PC-3 (cell line): ENCODE results near the gene SLC6A18. TPM values are rescaled to one million over a fixed set of nuclear protein-coding genes. Genes with fewer than 3 reads are reported as not detected.

Source experiments
- ATAC-seq: fragments of 200-7000 bp; cut with Tn5 transposase; 2 replicates; pipeline ENCODE4 v1.9.1; 2020; ENCODE audit warnings: mild to moderate bottlenecking, moderate library complexity
- BruUV-seq: library from RNA; stranded (reverse); fragments of 400-500 nt; replicated peaks from 2 replicates; lab custom pipeline; 2021; lab: Mats Ljungman, UMichigan
- CTCF ChIA-PET: fragments of 300-600 bp; sonication (Branson Sonifier 250); formaldehyde crosslinking; loops from one replicate; lab custom pipeline; 2022; ENCODE audit warnings: antibody characterized with exemption; lab: Charles Lee
- POLR2A ChIA-PET: fragments of 300-600 bp; sonication (Branson Sonifier 250); formaldehyde crosslinking; loops from one replicate; lab custom pipeline; 2022; ENCODE audit warnings: antibody characterized with exemption; ENCODE audit not compliant: unreplicated experiment; lab: Charles Lee
- DNase-seq: peaks from one replicate; pipeline ENCODE4 v3.0.0-alpha.2; 2015
- H2AFZ ChIP-seq: fragments of 300-600 bp; sonication (generic); 2 replicates; pipeline ENCODE4 v1.6.0; 2016; ENCODE audit warnings: antibody characterized with exemption, low read length
- H3F3A ChIP-seq: fragments of 300-600 bp; sonication (generic); one replicate; pipeline ENCODE4 v1.6.0; 2017; ENCODE audit warnings: antibody characterized with exemption, low read length, control low read depth, mild to moderate bottlenecking; ENCODE audit not compliant: unreplicated experiment
- H3K27ac ChIP-seq: fragments of 300-600 bp; sonication (generic); 2 replicates; pipeline ENCODE4 v1.5.1; 2016; ENCODE audit warnings: mild to moderate bottlenecking, low read length
- H3K27me3 ChIP-seq: fragments of 300-600 bp; sonication (generic); 2 replicates; pipeline ENCODE4 v1.6.1; 2016; ENCODE audit warnings: low read length, mixed read lengths
- H3K36me3 ChIP-seq: fragments of 300-600 bp; sonication (generic); 2 replicates; pipeline ENCODE4 v1.6.1; 2016; ENCODE audit warnings: low read depth, mixed run types, low read length, mixed read lengths
- H3K4me1 ChIP-seq: fragments of 300-600 bp; sonication (generic); 2 replicates; pipeline ENCODE4 v1.5.1; 2016; ENCODE audit warnings: low read length; ENCODE audit not compliant: insufficient read depth
- H3K4me2 ChIP-seq: fragments of 300-600 bp; sonication (generic); 2 replicates; pipeline ENCODE4 v1.6.0; 2016; ENCODE audit warnings: low read length
- H3K4me3 ChIP-seq: fragments of 300-600 bp; sonication (generic); 2 replicates; pipeline ENCODE4 v1.5.1; 2016; ENCODE audit warnings: mild to moderate bottlenecking, low read length, mixed read lengths
- H3K79me2 ChIP-seq: fragments of 300-600 bp; sonication (generic); 2 replicates; pipeline ENCODE4 v1.6.1; 2017; ENCODE audit warnings: low read length, mixed read lengths
- H3K9ac ChIP-seq: fragments of 300-600 bp; sonication (generic); 2 replicates; pipeline ENCODE4 v1.6.0; 2016; ENCODE audit warnings: mild to moderate bottlenecking, low read length
- H3K9me2 ChIP-seq: fragments of 300-600 bp; sonication (generic); replicated peaks from 2 replicates; pipeline ENCODE4 v1.6.1; 2016; ENCODE audit warnings: mixed run types, low read length, mixed read lengths
- H3K9me3 ChIP-seq: fragments of 300-600 bp; sonication (generic); 2 replicates; pipeline ENCODE4 v1.6.1; 2016; ENCODE audit warnings: low read length, mixed read lengths
- H4K20me1 ChIP-seq: fragments of 300-600 bp; sonication (generic); 2 replicates; pipeline ENCODE4 v1.6.1; 2016; ENCODE audit warnings: low read length, mixed read lengths
- EZH2 ChIP-seq: fragments of 300-600 bp; sonication (generic); IDR thresholded peaks from one replicate; pipeline ENCODE4 v1.6.1; 2017; ENCODE audit warnings: antibody characterized with exemption, mild to moderate bottlenecking, low read length; ENCODE audit not compliant: unreplicated experiment
- EZH2phosphoT487 ChIP-seq: fragments of 300-600 bp; sonication (generic); IDR thresholded peaks from 2 replicates; pipeline ENCODE4 v1.6.1; 2018; ENCODE audit warnings: mild to moderate bottlenecking, antibody characterized with exemption, low read length, borderline replicate concordance
- intact Hi-C: fragments of 100-400 bp; cut with micrococcal nuclease; formaldehyde crosslinking; loops from 2 replicates; pipeline ENCODE4 v1.9.0; 2023
- total RNA-seq: library from RNA; depleted of rRNA; stranded (reverse); fragments of >200 nt; gene quantifications from 2 replicates; pipeline ENCODE4 v1.2.3, GENCODE V29; 2014
- TF ChIP-seq, protein P1 (sequence below): fragments of 300-600 bp; sonication (generic); conservative IDR thresholded peaks from 2 replicates; pipeline ENCODE4 v1.5.1; 2017; ENCODE audit warnings: antibody characterized with exemption, low read depth, mild to moderate bottlenecking, low read length

Gene SLC6A18
- total RNA-seq, 1 experiment from 2014 or later = not detected

DNA sequence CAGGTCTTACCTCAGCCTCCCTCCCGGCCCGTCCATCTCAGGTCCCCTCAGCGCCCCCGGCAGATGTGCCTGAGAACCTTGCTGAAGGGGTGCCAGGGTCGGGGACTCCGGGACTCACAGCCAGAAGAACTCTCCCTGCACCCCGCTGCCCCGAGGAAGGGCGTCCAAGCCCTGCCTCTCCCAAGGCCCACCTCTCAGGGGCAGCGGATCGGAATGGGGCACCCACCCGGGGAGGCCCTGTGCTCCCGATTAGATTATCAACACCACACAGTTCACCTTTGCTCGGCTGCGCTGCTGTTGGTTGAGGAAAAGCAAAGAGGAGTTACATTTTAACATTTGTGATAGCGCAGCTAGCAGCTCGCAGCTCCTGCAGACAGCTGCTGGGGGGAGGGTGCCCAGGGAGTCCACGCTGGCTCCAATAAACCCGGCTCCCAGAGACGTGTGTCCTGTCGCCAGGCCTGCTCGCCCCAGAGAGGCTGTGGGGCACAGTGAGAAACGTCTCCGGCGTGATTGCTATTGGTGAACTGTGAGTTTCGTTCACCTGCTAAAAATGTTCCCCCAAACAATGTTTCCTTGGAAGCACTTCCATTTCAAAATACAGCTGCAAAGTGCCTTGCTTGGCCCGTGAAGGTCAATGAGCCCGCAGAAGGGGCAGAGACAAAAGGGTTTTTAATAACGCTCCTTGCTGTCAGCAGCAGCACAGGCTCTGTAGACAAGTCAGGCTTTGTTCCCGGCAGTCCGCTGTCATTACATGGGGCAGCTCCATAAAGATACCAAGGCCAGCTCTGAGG, 42.4 kb upstream of the SLC6A18 start:
- intact Hi-C loops = no loop called here
- Histone ChIP-seq H2AFZ (no peak overlapping the region), H3K4me2 (no peak overlapping the region), H3K4me3 (no peak overlapping the region), H3K9me3 (no peaks in the 10 kb centered on the region), H3K4me1 (no peaks in the 10 kb centered on the region), H3K27ac (no peak overlapping the region), H3K9ac (no peak overlapping the region), H3K27me3 (peaks cover 15% of the 10 kb centered on the region), H3K36me3 (no peaks in the 10 kb centered on the region), H3F3A (no peaks in the 10 kb centered on the region), H3K9me2 (no peaks in the 10 kb centered on the region), H3K79me2 (no peaks in the 10 kb centered on the region), H4K20me1 (no peaks in the 10 kb centered on the region)
- ATAC-seq (no peak), DNase-seq (no peak)
- CTCF ChIA-PET = no interaction called here
- POLR2A ChIA-PET = no interaction called here
- TF ChIP-seq, protein P1, sequence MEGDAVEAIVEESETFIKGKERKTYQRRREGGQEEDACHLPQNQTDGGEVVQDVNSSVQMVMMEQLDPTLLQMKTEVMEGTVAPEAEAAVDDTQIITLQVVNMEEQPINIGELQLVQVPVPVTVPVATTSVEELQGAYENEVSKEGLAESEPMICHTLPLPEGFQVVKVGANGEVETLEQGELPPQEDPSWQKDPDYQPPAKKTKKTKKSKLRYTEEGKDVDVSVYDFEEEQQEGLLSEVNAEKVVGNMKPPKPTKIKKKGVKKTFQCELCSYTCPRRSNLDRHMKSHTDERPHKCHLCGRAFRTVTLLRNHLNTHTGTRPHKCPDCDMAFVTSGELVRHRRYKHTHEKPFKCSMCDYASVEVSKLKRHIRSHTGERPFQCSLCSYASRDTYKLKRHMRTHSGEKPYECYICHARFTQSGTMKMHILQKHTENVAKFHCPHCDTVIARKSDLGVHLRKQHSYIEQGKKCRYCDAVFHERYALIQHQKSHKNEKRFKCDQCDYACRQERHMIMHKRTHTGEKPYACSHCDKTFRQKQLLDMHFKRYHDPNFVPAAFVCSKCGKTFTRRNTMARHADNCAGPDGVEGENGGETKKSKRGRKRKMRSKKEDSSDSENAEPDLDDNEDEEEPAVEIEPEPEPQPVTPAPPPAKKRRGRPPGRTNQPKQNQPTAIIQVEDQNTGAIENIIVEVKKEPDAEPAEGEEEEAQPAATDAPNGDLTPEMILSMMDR = no peak
- no peak for TF ChIP-seq EZH2
- TF ChIP-seq EZH2phosphoT487 = no peak
- no TSS peak for BruUV-seq

DNA sequence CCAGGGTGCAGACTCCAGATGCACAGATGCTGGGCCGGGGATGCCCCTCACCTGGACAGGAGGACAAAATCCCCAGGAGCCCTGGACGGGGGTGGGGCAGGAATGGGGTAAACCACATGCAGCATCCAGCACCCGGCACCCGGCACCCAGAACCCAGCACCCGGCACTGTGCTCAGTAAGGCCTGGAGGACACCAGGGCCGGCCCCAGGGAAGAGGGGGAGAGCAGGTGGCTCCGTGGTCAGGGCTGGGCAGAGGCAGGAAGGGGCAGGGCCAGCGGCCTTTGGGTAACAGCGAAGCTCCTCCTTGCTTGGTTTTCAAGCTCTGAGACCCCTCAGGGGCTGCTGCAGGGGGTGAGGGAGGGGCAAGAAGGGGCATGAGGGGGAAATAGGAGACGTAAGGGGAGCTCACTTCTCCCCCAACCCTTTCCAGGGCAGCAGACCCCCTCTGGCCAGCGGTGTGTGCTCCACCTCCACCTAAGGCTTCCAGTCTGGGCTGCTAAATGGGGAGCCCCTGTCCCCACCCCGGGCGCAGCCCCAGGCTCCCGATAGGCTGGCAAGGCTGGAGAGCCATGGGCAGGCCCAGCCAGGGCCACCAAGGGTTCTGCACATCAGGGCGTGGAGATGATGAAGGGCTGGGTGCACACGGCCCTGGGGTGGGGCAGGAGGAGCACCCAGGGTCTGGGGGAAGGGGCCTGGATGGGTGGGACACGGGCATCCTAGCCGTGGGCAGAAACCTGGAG, 41.6 kb upstream of the SLC6A18 start:
- Histone ChIP-seq H3F3A (no peaks in the 10 kb centered on the region), H3K4me2 (no peak overlapping the region), H3K9ac (no peak overlapping the region), H3K9me2 (no peaks in the 10 kb centered on the region), H3K36me3 (no peaks in the 10 kb centered on the region), H3K9me3 (no peaks in the 10 kb centered on the region), H2AFZ (no peak overlapping the region), H3K79me2 (no peaks in the 10 kb centered on the region), H3K4me1 (no peaks in the 10 kb centered on the region), H3K4me3 (no peak overlapping the region), H4K20me1 (no peaks in the 10 kb centered on the region), H3K27me3 (peaks cover 22% of the 10 kb centered on the region), H3K27ac (no peak overlapping the region)
- ChIA-PET POLR2A (no interaction called here), CTCF (interaction anchor here (0.6 kb wide), 1 partner anchor 249 kb away, joined by 8 read pairs; no protein-coding TSS in a partner anchor)
- intact Hi-C loops = no loop called here
- DNase-seq (no peak), ATAC-seq (no peak; the same call in 1 of the 2 replicates)
- no peak for TF ChIP-seq EZH2
- TF ChIP-seq, protein P1 = no peak
- TF ChIP-seq EZH2phosphoT487 = no peak
- BruUV-seq = no TSS peak
